ENCODE data around the gene NGRN.

- no peak for TF ChIP-seq EZH2 (IDR thresholded peaks at IDR 0.05; ENCODE audit: low read depth, unreplicated experiment)
- TF ChIP-seq CTCF (conservative IDR thresholded peaks at IDR 0.05; ENCODE audit: low read depth in 2 of 2), result no peak
- no peak for TF ChIP-seq REST (IDR thresholded peaks at IDR 0.05; ENCODE audit: unreplicated experiment)
- no peak for TF ChIP-seq EZH2phosphoT487 (IDR thresholded peaks at IDR 0.05; ENCODE audit: unreplicated experiment)
- TF ChIP-seq STAT1 (IDR thresholded peaks at IDR 0.05; ENCODE audit: unreplicated experiment), result no peak
- TF ChIP-seq POLR2AphosphoS5 (IDR thresholded peaks at IDR 0.05; ENCODE audit: low read depth), result no peak
- TF ChIP-seq CREB1 (CRISPR knock-in tag; IDR thresholded peaks at IDR 0.05; ENCODE audit: low read depth), result no peak
- TF ChIP-seq JUNB (IDR thresholded peaks at IDR 0.05; ENCODE audit: unreplicated experiment), result no peak
These were observed 39.8 kb upstream of the NGRN start for GRCh38 chr15:90225504-90226234.
